SK-N-SH (cell line): ENCODE data around the gene DPH6. TPM values are rescaled to one million over a fixed set of nuclear protein-coding genes. Genes with fewer than 3 reads are reported as not detected.

Experiments used
- CTCF ChIA-PET: fragments of 300-600, 350-600 bp; formaldehyde crosslinking; extraction: SDS; loops from one replicate; lab custom pipeline; 2021; lab: Yijun Ruan, JAX
- POLR2A ChIA-PET: fragments of 350-600 bp; sonication (Branson Sonifier 250); formaldehyde crosslinking; extraction: SDS; loops from one replicate; lab custom pipeline; 2020; ENCODE audit warnings: antibody characterized with exemption, inconsistent platforms; lab: Yijun Ruan, JAX
- DNase-seq: peaks from one replicate; pipeline ENCODE4 v3.0.0; 2012
- H2AFZ ChIP-seq: fragments of 200-600 bp; sonication (generic); 2 replicates; pipeline ENCODE4 v1.8.1; 2016; ENCODE audit warnings: antibody characterized with exemption, mild to moderate bottlenecking, low read depth
- H3F3A ChIP-seq: fragments of 200-600 bp; sonication (generic); replicated peaks from 2 replicates; pipeline ENCODE3; 2016; ENCODE audit warnings: antibody characterized with exemption, mild to moderate bottlenecking; ENCODE audit not compliant: insufficient read depth
- H3K27ac ChIP-seq, 2 experiments: fragments of 200-500 bp in 1 of 2; fragments of 200-600 bp in 1 of 2; sonication (Bioruptor generic) in 1 of 2; sonication (generic), shearing (Covaris generic) in 1 of 2; 2 replicates each; pipeline versions ENCODE4 v1.5.1 to v1.6.1; 2014 to 2016; ENCODE audit warnings: low read depth in 2 of 2, inconsistent platforms in 1 of 2, low read length in 1 of 2, mild to moderate bottlenecking in 1 of 2, mixed read lengths in 1 of 2
- H3K27me3 ChIP-seq: fragments of 200-600 bp; sonication (generic), shearing (Covaris generic); 2 replicates; pipeline ENCODE4 v1.6.1; 2016; ENCODE audit warnings: mixed run types; ENCODE audit not compliant: insufficient read depth
- H3K36me3 ChIP-seq, 2 experiments: fragments of 200-500 bp in 1 of 2; fragments of 200-600 bp in 1 of 2; sonication (Bioruptor generic) in 1 of 2; sonication (generic) in 1 of 2; replicated peaks in 1 of 2; 2 replicates each; pipeline versions ENCODE3 to v1.5.1; 2014 to 2016; ENCODE audit warnings: low read length in 1 of 2, mild to moderate bottlenecking in 1 of 2; ENCODE audit not compliant: insufficient read depth in 2 of 2, control insufficient read depth in 1 of 2
- H3K4me1 ChIP-seq, 2 experiments: fragments of 200-500 bp in 1 of 2; fragments of 200-600 bp in 1 of 2; sonication (Bioruptor generic) in 1 of 2; sonication (generic), shearing (Covaris generic) in 1 of 2; 2 replicates each; pipeline versions ENCODE4 v1.5.1 to v1.6.1; 2014 to 2016; ENCODE audit warnings: low read depth in 1 of 2, low read length in 1 of 2, mixed run types in 1 of 2; ENCODE audit not compliant: insufficient read depth in 2 of 2, control insufficient read depth in 1 of 2
- H3K4me2 ChIP-seq: fragments of 200-600 bp; sonication (generic), shearing (Covaris generic); 2 replicates; pipeline ENCODE4 v1.6.1; 2017; ENCODE audit warnings: mixed run types
- H3K4me3 ChIP-seq, 2 experiments: fragments of 200-500 bp in 1 of 2; fragments of 200-600 bp in 1 of 2; sonication (Bioruptor generic) in 1 of 2; sonication (generic), shearing (Covaris generic) in 1 of 2; 2 replicates each; pipeline versions ENCODE4 v1.5.1 to v1.8.1; 2014 to 2016; ENCODE audit warnings: low read depth in 2 of 2, inconsistent platforms in 1 of 2, low read length in 1 of 2, mild to moderate bottlenecking in 1 of 2, mixed read lengths in 1 of 2, moderate library complexity in 1 of 2
- H3K79me2 ChIP-seq: fragments of 200-600 bp; sonication (generic); 2 replicates; pipeline ENCODE4 v1.8.1; 2017; ENCODE audit warnings: mild to moderate bottlenecking; ENCODE audit not compliant: insufficient read depth
- H3K9ac ChIP-seq: fragments of 200-600 bp; sonication (generic); 2 replicates; pipeline ENCODE4 v1.6.1; 2017; ENCODE audit warnings: mixed run types
- H3K9me2 ChIP-seq: fragments of 200-600 bp; sonication (generic); 2 replicates; pipeline ENCODE4 v1.6.1; 2017; ENCODE audit warnings: mixed run types
- H3K9me3 ChIP-seq: fragments of 200-600 bp; sonication (generic); 2 replicates; pipeline ENCODE4 v1.6.1; 2017; ENCODE audit warnings: mixed run types, mild to moderate bottlenecking, moderate library complexity
- H4K20me1 ChIP-seq: fragments of 200-600 bp; sonication (generic); 2 replicates; pipeline ENCODE4 v1.6.1; 2017; ENCODE audit warnings: mild to moderate bottlenecking, mixed run types; ENCODE audit not compliant: insufficient read depth
- CHD2 ChIP-seq: fragments of 150-350 bp; IDR thresholded peaks from 2 replicates; pipeline ENCODE4 v1.6.1; 2018; ENCODE audit warnings: low read length; ENCODE audit not compliant: partially characterized antibody
- CTCF ChIP-seq: fragments of 200-600 bp; sonication (generic); IDR thresholded peaks from 2 replicates; pipeline ENCODE4 v1.6.1; 2017; ENCODE audit warnings: antibody characterized with exemption, mild to moderate bottlenecking, moderate library complexity
- ELF1 ChIP-seq: IDR thresholded peaks from 2 replicates; pipeline ENCODE4 v1.4.0; 2012
- EP300 ChIP-seq, 2 experiments: IDR thresholded peaks; 2 replicates each; pipeline versions ENCODE4 v1.4.0 to v1.6.1; 2012; ENCODE audit warnings: borderline replicate concordance in 1 of 2, low read depth in 1 of 2, low read length in 1 of 2
- FOXJ3 ChIP-seq: sonication (generic); formaldehyde crosslinking; IDR thresholded peaks from 2 replicates; pipeline ENCODE4 v1.5.1; 2020; ENCODE audit warnings: mild to moderate bottlenecking, missing genetic modification reagents
- FOXM1 ChIP-seq: IDR thresholded peaks from 2 replicates; pipeline ENCODE4 v1.4.0; 2012; ENCODE audit warnings: low read depth, mild to moderate bottlenecking
- GABPA ChIP-seq: IDR thresholded peaks from 2 replicates; pipeline ENCODE4 v1.4.0; 2012; ENCODE audit warnings: low read depth, mild to moderate bottlenecking
- GATA2 ChIP-seq: sonication (generic); formaldehyde crosslinking; IDR thresholded peaks from 2 replicates; pipeline ENCODE4 v1.5.0; 2020; ENCODE audit warnings: mild to moderate bottlenecking, missing genetic modification reagents
- JUND ChIP-seq: IDR thresholded peaks from 2 replicates; pipeline ENCODE4 v1.4.0; 2012
- MAX ChIP-seq: IDR thresholded peaks from 2 replicates; pipeline ENCODE4 v1.4.0; 2012; ENCODE audit warnings: low read depth
- NFIC ChIP-seq: IDR thresholded peaks from 2 replicates; pipeline ENCODE4 v1.4.0; 2012; ENCODE audit warnings: borderline replicate concordance
- PBX3 ChIP-seq: IDR thresholded peaks from 2 replicates; pipeline ENCODE4; 2012
- POLR2AphosphoS5 ChIP-seq: IDR thresholded peaks from 2 replicates; pipeline ENCODE4 v1.6.1; 2012; ENCODE audit warnings: low read depth, low read length
- RAD21 ChIP-seq: IDR thresholded peaks from 2 replicates; pipeline ENCODE4 v1.6.1; 2012; ENCODE audit warnings: mild to moderate bottlenecking, low read length
- RCOR1 ChIP-seq: fragments of 150-350 bp; IDR thresholded peaks from 2 replicates; pipeline ENCODE4 v1.6.1; 2017; ENCODE audit warnings: antibody characterized with exemption, low read length
- REST ChIP-seq: IDR thresholded peaks from 2 replicates; pipeline ENCODE4 v1.6.1; 2012; ENCODE audit warnings: mild to moderate bottlenecking, low read depth, low read length, moderate library complexity
- RFX5 ChIP-seq: IDR thresholded peaks from 2 replicates; pipeline ENCODE4 v1.6.1; 2012; ENCODE audit warnings: mild to moderate bottlenecking, improper control_type of control experiment, low read length
- RXRA ChIP-seq: IDR thresholded peaks from 2 replicates; pipeline ENCODE4 v1.4.0; 2012; ENCODE audit warnings: low read depth, mild to moderate bottlenecking, borderline replicate concordance
- TAF1 ChIP-seq: IDR thresholded peaks from 2 replicates; pipeline ENCODE4 v1.6.1; 2012; ENCODE audit warnings: low read depth, mild to moderate bottlenecking, low read length, moderate library complexity, borderline replicate concordance
- TCF12 ChIP-seq: IDR thresholded peaks from 2 replicates; pipeline ENCODE4 v1.4.0; 2012
- USF2 ChIP-seq: fragments of 150-350 bp; IDR thresholded peaks from 2 replicates; pipeline ENCODE4 v1.6.1; 2017; ENCODE audit warnings: antibody characterized with exemption, low read length, low read depth, borderline replicate concordance
- YY1 ChIP-seq: IDR thresholded peaks from 2 replicates; pipeline ENCODE4 v1.4.0; 2012; ENCODE audit warnings: low read depth, mild to moderate bottlenecking
- ZBTB33 ChIP-seq: IDR thresholded peaks from 2 replicates; pipeline ENCODE4 v1.4.0; 2012; ENCODE audit warnings: low read depth, borderline replicate concordance
- WGBS: methylation state at CpG from one replicate; pipeline ENCODE4 v1.1.6; 2017; ENCODE audit warnings: low lambda C conversion rate; 5-methylcytosine and 5-hydroxymethylcytosine counted together
- polyA plus RNA-seq, 3 experiments: library from polyadenylated mRNA; depleted of rRNA; stranded (reverse); fragments of >200 nt; gene quantifications; 2 replicates each; pipeline ENCODE4 v1.2.3, GENCODE V29; 2012

DPH6 gene
- polyA plus RNA-seq, 1 of the 3 experiments (the other 2 are of a cell fraction), result 15.7 TPM

- H3K4me3 ChIP-seq, result no peak overlapping the region
- no peaks in the 10 kb centered on the region for H3K9me2 ChIP-seq
- WGBS, result 53% methylated on average over 4 of the region's 4 CpGs
- no peaks in the 10 kb centered on the region for H3K27me3 ChIP-seq
- ChIA-PET POLR2A (no interaction called here), CTCF (interaction anchor here (0.6 to 2.7 kb wide), 6 partner anchors 11 to 195 kb away, joined by 3 to 10 read pairs (median 4); no protein-coding TSS in a partner anchor)
- H3K4me2 ChIP-seq, result no peak overlapping the region; the same call in 1 of the 2 replicates
- peak overlapping the region in 1 of 2 experiments; percentile 28; a peak in 2 of 4 replicates for H3K27ac ChIP-seq
- peaks cover 6 to 11% of the 10 kb centered on the region in 2 experiments; a peak in 3 of 4 replicates for H3K4me1 ChIP-seq
- H3K79me2 ChIP-seq, result no peaks in the 10 kb centered on the region
- no peaks in the 10 kb centered on the region for H4K20me1 ChIP-seq
- DNase-seq, result peak; percentile 33
- H3K9me3 ChIP-seq, result no peaks in the 10 kb centered on the region
- H3K36me3 ChIP-seq, result no peaks in the 10 kb centered on the region
- no peaks in the 10 kb centered on the region for H3F3A ChIP-seq
- H3K9ac ChIP-seq, result no peak overlapping the region
- H2AFZ ChIP-seq, result no peak overlapping the region
- TF ChIP-seq FOXJ3 (CRISPR knock-in tag) (peak; percentile 91), TCF12 (peak; percentile 47), PBX3 (0 out of 2 replicates have a peak, but pooled peaks have one; percentile 6), GABPA (no peak), ELF1 (no peak), MAX (no peak), NFIC (no peak), EP300 (IDR thresholded peaks at IDR 0.05; ENCODE audit: borderline replicate concordance in 1 of 2, low read depth in 1 of 2, low read length in 1 of 2) (peak in 1 of 2 experiments; percentile 94; a peak in 2 of 4 replicates), ZBTB33 (no peak), JUND (no peak), RCOR1 (peak; percentile 97), CHD2 (peak; percentile 82), CTCF (no peak), TAF1 (no peak), FOXM1 (no peak), POLR2AphosphoS5 (peak; percentile 53; the same call in 1 of the 2 replicates), REST (no peak), USF2 (no peak), RFX5 (no peak), RXRA (no peak), YY1 (no peak), RAD21 (no peak), GATA2 (CRISPR knock-in tag) (peak; percentile 98)
These were observed 68.4 kb downstream of the DPH6 start for GRCh38 chr15:35477312-35478262.
